ENCODE data around the gene CYB5R3.

Gene CYB5R3

GRCh38 chr22:42621505-42622002 lies 27.6 kb downstream of the CYB5R3 start:
- no peak overlapping the region for H3K4me3 ChIP-seq (replicated peaks; ENCODE audit: insufficient read depth, low read length)
- no peak overlapping the region for H3K27ac ChIP-seq (replicated peaks)
- DNase-seq (ENCODE audit: low read depth in 1 of 2, low spot score in 1 of 2), result peak in 1 of 2 experiments; percentile 52
- TF ChIP-seq POLR2AphosphoS5 (IDR thresholded peaks at IDR 0.05; ENCODE audit: low read depth) (no peak), GABPA (IDR thresholded peaks at IDR 0.05; ENCODE audit: low read depth) (no peak), SPI1 (IDR thresholded peaks at IDR 0.05; ENCODE audit: borderline replicate concordance, low read depth) (peak; percentile 37; the same call in 1 of the 2 replicates), CTCF (IDR thresholded peaks at IDR 0.05; ENCODE audit: insufficient read depth, low read length) (peak; percentile 93), REST (IDR thresholded peaks at IDR 0.05; ENCODE audit: insufficient replicate concordance, low read depth) (no peak)
- H3K27me3 ChIP-seq (ENCODE audit: insufficient read depth, poor library complexity, severe bottlenecking), result no peaks in the 10 kb centered on the region

- H3K4me3 ChIP-seq (replicated peaks; ENCODE audit: insufficient read depth, low read length), result no peak overlapping the region
- no peaks in the 10 kb centered on the region for H3K27me3 ChIP-seq (ENCODE audit: insufficient read depth, poor library complexity, severe bottlenecking)
- H3K27ac ChIP-seq (replicated peaks), result no peak overlapping the region
- DNase-seq (ENCODE audit: low read depth in 1 of 2, low spot score in 1 of 2), result no peak
- TF ChIP-seq REST (IDR thresholded peaks at IDR 0.05; ENCODE audit: insufficient replicate concordance, low read depth) (no peak), CTCF (IDR thresholded peaks at IDR 0.05; ENCODE audit: insufficient read depth, low read length) (no peak), SPI1 (IDR thresholded peaks at IDR 0.05; ENCODE audit: borderline replicate concordance, low read depth) (no peak), POLR2AphosphoS5 (IDR thresholded peaks at IDR 0.05; ENCODE audit: low read depth) (no peak), GABPA (IDR thresholded peaks at IDR 0.05; ENCODE audit: low read depth) (no peak)
Measured at GRCh38 chr22:42620084-42620483, 29.1 kb downstream of the CYB5R3 start.

GRCh38 chr22:42619261-42620063 lies 29.7 kb downstream of the CYB5R3 start:
- no peak overlapping the region for H3K4me3 ChIP-seq (replicated peaks; ENCODE audit: insufficient read depth, low read length)
- H3K27me3 ChIP-seq (ENCODE audit: insufficient read depth, poor library complexity, severe bottlenecking), result no peaks in the 10 kb centered on the region
- TF ChIP-seq POLR2AphosphoS5 (IDR thresholded peaks at IDR 0.05; ENCODE audit: low read depth) (no peak), GABPA (IDR thresholded peaks at IDR 0.05; ENCODE audit: low read depth) (no peak), REST (IDR thresholded peaks at IDR 0.05; ENCODE audit: insufficient replicate concordance, low read depth) (no peak)
- no peak overlapping the region for H3K27ac ChIP-seq (replicated peaks)
- DNase-seq (ENCODE audit: low read depth in 1 of 2, low spot score in 1 of 2), result no peak
